ENCODE measurements around the gene DEFB127.
"Not testable (repeated sequence)": the region's sequence is repeated elsewhere in the genome, so short reads cannot be mapped to it uniquely, and the experiment has no call there.

Gene DEFB127, protein sequence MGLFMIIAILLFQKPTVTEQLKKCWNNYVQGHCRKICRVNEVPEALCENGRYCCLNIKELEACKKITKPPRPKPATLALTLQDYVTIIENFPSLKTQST

DNA sequence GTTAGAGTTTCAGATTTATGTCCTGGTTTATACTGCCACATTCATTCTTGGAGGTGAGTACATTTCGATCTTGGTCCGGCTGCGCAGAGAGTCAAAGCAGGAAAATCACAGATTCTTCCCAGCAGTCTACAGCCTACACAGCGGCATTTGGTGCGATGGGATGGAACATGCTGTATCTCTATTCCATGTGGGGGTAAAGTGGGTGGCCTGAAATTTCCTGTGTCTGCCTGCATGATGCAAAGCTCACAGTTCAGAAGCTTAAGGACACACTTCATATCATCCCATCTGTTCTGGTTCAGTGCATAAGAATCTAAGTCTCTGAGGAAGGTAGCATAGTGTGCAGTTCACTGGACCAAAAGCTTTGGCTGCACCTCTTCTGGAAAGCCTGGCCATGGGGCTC, at the start of gene DEFB127:
Gene DEFB127, plus strand, starts transcription at position 301 of the 400 bp plus-strand sequence. Its CDS starts 91 bp downstream, at position 392.
- no peak for DNase-seq

DNA sequence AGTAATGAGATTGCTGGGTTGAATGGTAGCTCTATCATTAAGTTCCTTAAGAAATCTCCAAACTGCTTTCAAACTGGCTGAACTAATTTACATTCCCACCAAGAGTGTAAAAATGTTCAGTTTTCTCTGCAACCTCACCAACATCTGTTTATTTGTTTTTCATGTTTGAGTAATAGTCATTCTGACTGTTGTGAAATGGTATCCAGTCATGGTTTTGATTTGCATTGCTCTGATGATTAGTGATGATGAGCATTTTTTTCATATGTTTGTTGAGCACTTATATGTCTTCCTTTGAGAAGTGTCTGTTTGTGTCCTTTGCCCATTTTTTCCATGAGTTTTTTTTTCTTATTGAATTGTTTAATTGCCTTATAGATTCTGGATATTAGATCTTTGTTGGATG, 44.9 kb upstream of the DEFB127 start:
- DNase-seq, result no peak

DNA sequence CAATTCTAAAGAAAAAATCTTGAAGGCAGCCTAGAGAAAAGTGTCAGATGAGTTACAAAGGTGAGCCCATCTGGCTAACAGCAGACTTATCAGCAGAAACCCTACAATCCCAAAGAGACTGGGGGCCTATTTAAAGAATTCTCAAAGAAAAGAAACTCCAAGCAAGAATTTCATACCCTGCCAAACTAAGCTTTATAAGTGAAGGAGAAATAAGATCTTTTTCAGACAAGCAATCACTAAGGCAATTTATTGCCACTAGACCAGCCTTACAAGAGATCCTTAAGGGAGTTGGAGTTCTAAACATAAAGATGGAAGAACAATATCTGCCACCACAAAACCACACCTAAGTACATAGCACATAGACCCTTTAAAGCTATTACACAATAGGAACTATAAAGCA, 39.7 kb upstream of the DEFB127 start:
- no peak for DNase-seq

DNA sequence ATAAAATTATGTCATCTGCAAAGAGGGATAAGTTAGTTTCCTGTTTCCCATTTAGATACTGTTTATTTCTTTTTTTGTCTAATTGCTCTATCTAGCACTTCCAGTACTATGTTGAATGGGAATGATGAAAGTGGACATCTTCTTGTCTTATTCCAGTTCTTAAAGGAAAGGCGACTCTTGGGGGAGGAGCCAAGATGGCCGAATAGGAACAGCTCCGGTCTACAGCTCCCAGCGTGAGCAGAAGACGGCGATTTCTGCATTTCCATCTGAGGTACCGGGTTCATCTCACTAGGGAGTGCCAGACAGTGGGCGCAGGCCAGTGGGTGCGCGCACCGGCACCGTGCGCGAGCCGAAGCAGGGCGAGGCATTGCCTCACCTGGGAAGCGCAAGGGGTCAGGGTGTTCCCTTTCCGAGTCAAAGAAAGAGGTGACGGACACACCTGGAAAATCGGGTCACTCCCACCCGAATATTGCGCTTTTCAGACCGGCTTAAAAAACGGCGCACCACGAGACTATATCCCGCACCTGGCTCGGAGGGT, 27.4 kb upstream of the DEFB127 start:
- not testable (repeated sequence) for DNase-seq

DNA sequence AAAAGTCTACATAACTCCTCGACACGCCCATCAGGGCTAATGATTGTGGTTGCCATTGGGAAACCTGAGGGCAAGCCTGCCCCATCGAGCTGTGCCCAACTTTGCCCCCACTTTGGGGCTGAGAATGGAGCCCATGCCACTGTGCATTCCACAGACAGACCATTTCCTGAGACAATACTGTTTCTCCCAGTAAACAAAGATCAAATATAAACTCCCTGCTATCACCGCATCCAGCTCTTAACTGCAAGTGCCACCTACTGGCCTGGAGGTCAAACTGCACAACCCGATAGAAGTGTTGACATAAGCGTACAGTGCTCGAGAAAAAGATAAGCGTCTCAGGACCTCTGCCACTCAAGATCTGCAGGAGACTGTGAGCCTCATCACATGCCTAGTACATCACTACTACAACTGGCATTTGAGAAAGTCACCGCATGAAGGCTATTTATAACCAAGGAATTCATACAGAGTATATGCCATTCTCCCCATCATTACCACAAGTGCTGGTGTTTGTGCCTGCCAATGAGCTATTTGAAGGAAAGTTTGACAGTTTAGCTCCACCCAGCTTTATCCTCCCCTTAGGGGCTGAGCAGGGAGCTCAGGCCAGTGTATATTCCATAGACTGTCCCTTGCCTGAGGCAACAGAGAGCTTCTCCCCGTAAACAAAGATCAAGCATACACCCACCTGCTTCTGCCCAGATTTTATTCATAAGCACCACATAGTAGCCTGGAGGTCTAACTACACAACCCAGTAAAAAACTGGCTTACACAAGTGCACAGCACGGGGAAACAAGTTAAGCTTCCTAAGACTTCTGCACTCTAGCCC, 19.4 kb upstream of the DEFB127 start:
- DNase-seq, result peak; percentile 6

DNA sequence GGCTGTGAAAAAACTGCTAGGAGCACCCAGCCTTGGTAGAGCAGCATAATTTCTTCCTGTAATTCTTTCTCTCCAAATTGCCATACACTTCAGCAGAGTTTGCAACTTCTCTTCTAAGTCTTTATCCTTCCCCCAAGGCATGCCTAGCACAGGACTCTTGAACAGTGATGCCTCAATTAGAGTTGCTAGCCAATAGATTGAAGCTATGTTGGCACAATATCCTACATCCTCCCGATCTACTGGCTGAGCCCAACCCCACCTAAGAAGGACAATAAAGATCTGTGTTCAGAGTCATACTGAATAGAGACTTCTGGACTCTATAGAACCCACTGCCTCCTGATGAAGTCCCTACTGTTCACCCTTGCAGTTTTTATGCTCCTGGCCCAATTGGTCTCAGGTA, 15.0 kb upstream of the DEFB127 start, which contains the start of gene DEFB126:
Gene DEFB126, plus strand, starts transcription at position 301 of the 400 bp plus-strand sequence. Its CDS starts 39 bp downstream, at position 340.
- DNase-seq, result no peak

DNA sequence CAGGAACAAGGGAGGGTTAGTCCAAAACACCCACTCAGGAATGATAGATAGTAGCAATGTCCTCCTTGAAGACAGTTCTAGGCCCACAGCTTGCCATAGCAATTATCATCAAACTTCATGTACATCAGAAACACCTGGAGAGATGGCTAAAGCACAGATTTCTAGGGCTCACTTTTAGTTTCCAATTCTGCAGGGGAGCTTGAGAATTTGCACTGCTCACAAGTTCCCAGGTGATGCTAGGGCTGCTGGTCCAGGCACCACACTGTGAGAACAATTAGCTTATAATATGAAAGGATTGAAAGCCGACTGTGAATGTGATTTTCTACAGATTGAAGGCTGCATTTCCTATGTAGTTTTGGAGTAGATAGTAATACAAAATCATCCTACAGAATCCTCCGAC, 11.4 kb upstream of the DEFB127 start:
- no peak for DNase-seq

DNA sequence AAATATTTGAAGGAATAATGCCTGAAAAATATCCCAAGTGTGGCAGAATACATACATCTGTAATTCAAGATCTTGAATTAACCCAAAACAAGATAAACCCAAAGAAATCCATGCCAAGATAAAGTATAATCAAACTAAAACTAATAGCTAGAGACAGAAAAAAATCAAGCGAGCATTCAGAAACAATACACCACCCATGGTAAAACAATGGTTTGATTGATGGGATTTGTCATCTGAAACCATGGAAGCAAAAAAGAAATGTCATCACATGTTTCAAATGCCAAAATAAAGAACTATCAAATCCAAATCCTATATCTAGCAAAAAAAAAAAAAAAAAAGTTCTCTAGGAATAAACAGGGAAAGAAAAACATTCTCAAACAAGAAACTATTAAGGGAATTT, 5.1 kb upstream of the DEFB127 start:
- DNase-seq, result no peak

DNA sequence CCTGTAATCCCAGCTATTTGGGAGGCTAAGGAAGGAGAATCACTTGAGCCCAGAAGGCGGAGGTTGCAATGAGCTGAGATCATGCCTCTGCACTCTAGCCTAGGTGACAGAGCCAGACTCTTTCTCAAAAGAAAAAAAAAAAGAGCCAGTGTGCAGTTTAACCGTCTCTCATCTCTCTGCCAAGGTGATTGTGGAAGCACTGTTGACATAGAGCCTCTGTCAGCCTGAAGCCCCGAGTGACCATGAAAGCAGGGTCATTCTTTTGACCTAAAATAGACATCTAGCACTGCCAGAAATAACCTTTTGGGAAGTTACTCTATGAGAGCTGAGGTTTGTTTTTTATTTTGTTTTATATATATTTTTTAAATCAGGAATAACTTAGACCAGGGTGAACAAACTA, 7.4 kb downstream of the DEFB127 start:
- no peak for DNase-seq

DNA sequence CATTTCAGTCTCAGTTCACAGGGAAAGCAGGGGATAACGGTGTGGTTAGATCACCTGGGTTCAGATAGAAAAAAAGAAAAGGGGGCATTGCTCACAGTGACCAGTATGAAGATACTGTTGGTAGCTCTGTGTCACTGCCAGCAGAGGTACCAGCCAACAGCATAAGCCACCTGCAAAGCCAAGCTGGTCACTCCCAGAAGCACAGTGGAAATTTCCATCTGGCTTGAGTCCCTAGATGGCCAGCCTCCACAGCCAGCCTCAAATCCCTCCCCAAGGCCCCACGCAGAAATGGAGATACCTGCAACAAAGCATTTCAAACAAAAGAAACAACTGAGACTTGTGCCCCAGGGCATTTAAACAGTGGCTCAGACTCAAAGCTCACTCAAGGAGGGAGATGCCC, 11.6 kb downstream of the DEFB127 start:
- no peak for DNase-seq

DNA sequence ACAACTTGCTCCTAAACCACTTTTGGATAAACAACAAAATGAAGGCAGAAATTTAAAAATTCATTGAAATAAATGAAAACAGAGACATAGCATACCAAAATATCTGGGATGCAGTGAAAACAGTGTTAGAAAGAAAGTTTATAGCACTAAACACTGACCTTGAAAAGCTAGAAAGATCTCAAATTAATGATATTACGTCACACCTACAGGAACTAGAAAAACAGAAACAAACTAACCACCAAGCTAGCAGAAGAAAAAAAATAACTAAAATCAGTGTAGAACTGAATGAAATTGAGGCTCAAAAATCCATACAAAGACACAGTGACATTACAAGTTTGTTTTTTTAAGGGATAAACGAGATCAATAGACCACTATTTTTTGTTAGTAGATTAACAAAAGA, 27.0 kb downstream of the DEFB127 start:
- DNase-seq, result no peak

DNA sequence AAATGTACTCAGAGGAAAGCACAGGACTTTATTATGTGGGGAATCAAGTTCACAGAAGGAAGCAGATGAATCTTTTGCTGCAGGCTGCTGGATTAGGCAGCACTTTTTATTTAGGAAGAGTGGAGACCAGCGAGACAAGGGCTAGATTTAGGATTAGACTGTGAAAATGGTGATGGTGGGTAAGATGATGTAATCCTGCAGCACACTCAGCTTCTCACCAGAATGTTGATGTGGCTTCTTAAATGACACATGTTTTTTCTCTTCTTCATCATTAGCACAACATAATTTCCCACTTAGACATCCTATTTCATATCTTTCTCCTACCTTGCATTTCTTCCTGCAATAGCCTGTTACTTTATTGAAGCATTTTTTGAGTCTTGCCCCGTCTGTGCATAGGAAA, 30.5 kb downstream of the DEFB127 start:
- DNase-seq, result no peak

DNA sequence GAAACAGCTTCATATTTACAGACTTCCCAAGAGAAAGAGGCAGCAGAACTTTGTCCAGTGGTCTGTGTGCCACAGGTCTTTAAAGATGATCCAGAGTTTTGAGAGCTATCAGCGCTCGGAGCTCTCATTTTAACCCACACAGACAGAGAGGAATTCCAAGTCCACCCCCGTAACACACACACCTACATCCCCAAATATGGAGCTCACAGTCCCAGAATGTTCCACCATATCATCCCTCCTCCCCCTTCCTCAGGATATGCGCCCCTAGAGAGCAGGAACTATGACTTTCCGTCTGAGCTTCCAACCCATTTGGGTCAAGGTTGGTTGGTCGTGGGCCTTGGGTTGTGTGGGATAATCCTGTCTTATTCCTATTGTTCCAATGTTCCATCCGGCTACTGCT, 32.4 kb downstream of the DEFB127 start, which contains the start of gene DEFB128:
Gene DEFB128, minus strand, starts transcription at position 101 of the 400 bp plus-strand sequence. Its CDS starts 88 bp downstream, at position 13.
- DNase-seq, result no peak

DNA sequence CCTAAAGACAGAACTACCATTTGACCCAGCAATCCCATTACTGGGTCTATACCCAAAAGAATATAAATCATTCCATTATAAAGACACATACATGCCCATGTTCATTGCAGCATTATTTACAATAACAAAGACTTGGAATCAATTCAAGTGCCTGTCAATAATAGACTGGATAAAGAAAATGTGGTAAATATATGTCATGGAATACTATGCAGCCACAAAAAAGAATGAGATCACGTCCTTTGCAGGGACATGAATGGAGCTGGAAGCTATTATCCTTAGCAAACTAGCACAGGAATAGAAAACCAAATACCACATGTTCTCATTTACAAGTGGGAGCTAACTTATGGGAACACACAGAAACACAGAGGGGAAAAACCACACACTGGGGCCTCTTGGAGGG, 41.0 kb downstream of the DEFB127 start:
- DNase-seq, result no peak

DNA sequence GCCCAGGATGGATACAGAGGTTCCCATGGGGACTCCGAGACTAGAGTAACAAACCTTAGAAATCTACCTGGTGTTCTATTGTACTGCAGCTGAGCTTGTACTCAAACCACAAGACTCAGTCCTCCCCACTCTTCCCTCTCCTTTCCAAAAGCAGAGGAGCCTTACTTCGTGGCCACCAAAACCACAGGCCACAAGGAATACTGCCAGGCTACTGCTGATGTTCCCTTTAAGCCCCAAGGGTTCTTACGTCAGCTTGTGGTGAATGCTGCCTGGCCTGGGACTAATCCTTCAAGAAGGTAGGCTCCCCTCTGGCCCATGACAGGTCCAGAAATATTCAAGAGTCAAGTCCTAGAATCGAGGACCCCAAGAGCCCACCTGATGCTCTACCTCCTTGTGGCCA, 42.7 kb downstream of the DEFB127 start:
- DNase-seq, result no peak

DNA sequence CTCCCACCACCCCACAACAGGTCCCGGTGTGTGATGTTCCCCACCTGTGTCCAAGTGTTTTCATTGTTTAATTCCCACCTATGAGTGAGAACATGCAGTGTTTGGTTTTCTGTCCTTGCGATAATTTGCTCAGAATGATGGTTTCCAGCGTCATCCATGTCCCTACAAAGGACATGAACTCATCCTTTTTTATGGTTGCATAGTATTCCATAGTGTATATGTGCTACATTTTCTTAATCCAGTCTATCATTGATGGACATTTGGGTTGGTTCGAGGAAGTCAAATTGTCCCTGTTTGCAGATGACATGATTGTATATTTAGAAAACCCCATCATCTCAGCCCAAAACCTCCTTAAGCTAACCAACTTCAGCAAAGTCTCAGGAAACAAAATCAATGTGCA, 46.4 kb downstream of the DEFB127 start:
- not testable (repeated sequence) for DNase-seq
